NK-92 treated with Interleukin-12 subunit alpha and Interleukin-12 subunit beta, amount 100 ng/mL, for 24 hours (cell line): Measurements from ENCODE around the gene LDLRAD3.

ENCODE experiments used
- DNase-seq: peaks from one replicate; lab custom pipeline; 2025; lab: John Stamatoyannopoulos, UW

Gene LDLRAD3

GRCh38 chr11:36274414-36274813 lies 330.6 kb downstream of the LDLRAD3 start:
- no peak for DNase-seq

GRCh38 chr11:36278531-36279282 lies 334.8 kb downstream of the LDLRAD3 start:
- no peak for DNase-seq

GRCh38 chr11:36280531-36280930 lies 336.7 kb downstream of the LDLRAD3 start:
- no peak for DNase-seq
